A549 (cell line): ENCODE results near the gene CHORDC1. TPM values are rescaled to one million over a fixed set of nuclear protein-coding genes. Genes with fewer than 3 reads are reported as not detected.

Source experiments
- ATAC-seq, 2 experiments: fragments of 200-7000 bp in 1 of 2; fragments of >200 bp in 1 of 2; cut with Nextera tagmentation in 1 of 2; cut with Tn5 transposase in 1 of 2; 3 replicates each; pipeline versions ENCODE4 v1.8.0 to v1.9.1; 2018 to 2020; ENCODE audit warnings: mild to moderate bottlenecking in 1 of 2, moderate library complexity in 1 of 2
- CTCF ChIA-PET: fragments of 300-600 bp; sonication (Branson Sonifier 250); formaldehyde crosslinking; extraction: SDS; loops from one replicate; lab custom pipeline; 2021; ENCODE audit warnings: antibody characterized with exemption, inconsistent platforms; lab: Yijun Ruan, JAX
- POLR2A ChIA-PET: fragments of 350-600 bp; formaldehyde crosslinking; extraction: SDS; loops from one replicate; lab custom pipeline; 2021; ENCODE audit warnings: antibody characterized with exemption, inconsistent platforms; lab: Yijun Ruan, JAX
- DNase-seq, 2 experiments: peaks; one replicate each; pipeline versions ENCODE4 v3.0.0 to v3.0.0-alpha.2; 2011 to 2016; ENCODE audit warnings: low read depth in 1 of 2, low spot score in 1 of 2
- FAIRE-seq: peaks from 2 replicates; lab custom pipeline; 2011; peaks lifted over from hg19 to GRCh38; lab: Jason Lieb, UNC
- H3K27ac ChIP-seq, 2 experiments: fragments of >200 bp; sonication (Bioruptor Twin); formaldehyde crosslinking; 3 replicates each; pipeline ENCODE4 v1.5.1; 2016 to 2017
- H3K4me1 ChIP-seq: fragments of >200 bp; sonication (Bioruptor Twin); formaldehyde crosslinking; 3 replicates; pipeline ENCODE4 v1.6.1; 2016
- H3K4me2 ChIP-seq: fragments of >200 bp; sonication (Bioruptor Twin); formaldehyde crosslinking; 3 replicates; pipeline ENCODE4 v1.6.1; 2016
- H3K4me3 ChIP-seq: fragments of >200 bp; sonication (Bioruptor Twin); formaldehyde crosslinking; 3 replicates; pipeline ENCODE4 v1.5.1; 2016
- H3K9me3 ChIP-seq: fragments of >200 bp; sonication (Bioruptor Twin); formaldehyde crosslinking; 3 replicates; pipeline ENCODE4 v1.6.1; 2016
- BCL3 ChIP-seq: fragments of >200 bp; sonication (Bioruptor Twin); formaldehyde crosslinking; IDR thresholded peaks from 3 replicates; pipeline ENCODE4 v1.6.1; 2016
- BHLHE40 ChIP-seq: IDR thresholded peaks from 2 replicates; pipeline ENCODE4 v1.6.1; 2012; ENCODE audit warnings: low read depth, low read length, inconsistent platforms
- CBX2 ChIP-seq: fragments of 200-600 bp; sonication (generic); IDR thresholded peaks from 2 replicates; pipeline ENCODE4 v1.6.1; 2016; ENCODE audit warnings: low read depth, mild to moderate bottlenecking, borderline replicate concordance
- E2F6 ChIP-seq: IDR thresholded peaks from 2 replicates; pipeline ENCODE4 v1.6.1; 2012; ENCODE audit warnings: low read depth, borderline replicate concordance
- EHMT2 ChIP-seq: fragments of 200-600 bp; sonication (generic); IDR thresholded peaks from 2 replicates; pipeline ENCODE4 v1.6.1; 2016; ENCODE audit warnings: antibody characterized with exemption, low read depth, mild to moderate bottlenecking, moderate library complexity
- EP300 ChIP-seq, 2 experiments: fragments of >200 bp; sonication (Bioruptor Twin); formaldehyde crosslinking; IDR thresholded peaks; 2 replicates in 1 of 2; 3 replicates in 1 of 2; pipeline ENCODE4 v1.6.1; 2016 to 2017
- FOSL2 ChIP-seq, 2 experiments: fragments of 450-650 bp in 1 of 2; fragments of >200 bp in 1 of 2; sonication (Bioruptor Twin) in 1 of 2; formaldehyde crosslinking; IDR thresholded peaks; 2 replicates each; pipeline versions ENCODE4 v1.5.0 to v1.6.1; 2016 to 2020; ENCODE audit warnings: mild to moderate bottlenecking in 1 of 2, moderate library complexity in 1 of 2
- FOXS1 ChIP-seq: fragments of 250-450 bp; sonication (Bioruptor Pico); IDR thresholded peaks from 2 replicates; pipeline ENCODE4 v1.5.0; 2020; ENCODE audit warnings: mild to moderate bottlenecking, moderate library complexity
- HDAC2 ChIP-seq: fragments of 200-600 bp; sonication (generic); IDR thresholded peaks from 2 replicates; pipeline ENCODE4 v1.6.1; 2016
- HEYL ChIP-seq: fragments of 250-450 bp; sonication (Bioruptor Pico); IDR thresholded peaks from 2 replicates; pipeline ENCODE4 v1.8.0; 2021; ENCODE audit warnings: mild to moderate bottlenecking, moderate library complexity
- HMGXB4 ChIP-seq: fragments of 250-450 bp; sonication (Bioruptor Pico); IDR thresholded peaks from 2 replicates; pipeline ENCODE4 v1.5.0; 2021; ENCODE audit warnings: mild to moderate bottlenecking, moderate library complexity, borderline replicate concordance
- HOXA7 ChIP-seq: fragments of 250-450 bp; sonication (Bioruptor Pico); IDR thresholded peaks from 2 replicates; pipeline ENCODE4 v1.5.0; 2020; ENCODE audit warnings: mild to moderate bottlenecking, moderate library complexity
- HOXB13 ChIP-seq: fragments of 250-450 bp; sonication (Bioruptor Pico); IDR thresholded peaks from 2 replicates; pipeline ENCODE4 v1.5.0; 2020; ENCODE audit warnings: low read depth, mild to moderate bottlenecking, moderate library complexity
- JUN ChIP-seq, 2 experiments: fragments of >200 bp; sonication (Bioruptor Twin); formaldehyde crosslinking; IDR thresholded peaks; 2 replicates in 1 of 2; 3 replicates in 1 of 2; pipeline ENCODE4 v1.6.1; 2016 to 2017
- MAFK ChIP-seq: fragments of 450-650 bp; IDR thresholded peaks from 2 replicates; pipeline ENCODE4 v1.6.1; 2014; ENCODE audit not compliant: partially characterized antibody
- RCOR1 ChIP-seq: fragments of 150-350 bp; IDR thresholded peaks from 2 replicates; pipeline ENCODE4 v1.6.1; 2014; ENCODE audit warnings: antibody characterized with exemption, low read length, low read depth
- RNF2 ChIP-seq: fragments of 200-600 bp; sonication (generic); IDR thresholded peaks from 2 replicates; pipeline ENCODE4 v1.6.1; 2016; ENCODE audit warnings: low read depth, mild to moderate bottlenecking, antibody characterized with exemption, moderate library complexity, borderline replicate concordance
- TFCP2L1 ChIP-seq: fragments of 250-450 bp; sonication (Bioruptor Pico); IDR thresholded peaks from 2 replicates; pipeline ENCODE4 v1.5.0; 2021; ENCODE audit warnings: mild to moderate bottlenecking
- WGBS: methylation state at CpG from one replicate; pipeline ENCODE4 v1.1.6; 2017; ENCODE audit errors: missing lambda C conversion rate; 5-methylcytosine and 5-hydroxymethylcytosine counted together
- polyA plus RNA-seq, 4 experiments: library from polyadenylated mRNA; depleted of rRNA in 3 of 4; stranded (reverse); fragments of >200 nt; fragmentation: RNase III in 1 of 4; extraction: RNeasy Plus Mini Kit Qiagen cat#74134 plus additional on column Dnase treatment in 1 of 4; gene quantifications; 2 replicates in 3 of 4; 3 replicates in 1 of 4; pipeline ENCODE4 v1.2.3, GENCODE V29; 2011 to 2017
- TF ChIP-seq, protein P1 (sequence below): fragments of 150-350 bp; IDR thresholded peaks from 2 replicates; pipeline ENCODE4 v1.6.1; 2014; ENCODE audit warnings: low read depth, mild to moderate bottlenecking, low read length
- TF ChIP-seq, protein P2 (sequence below): IDR thresholded peaks from 2 replicates; pipeline ENCODE4 v1.6.1; 2012

Gene CHORDC1
- polyA plus RNA-seq, 2 of the 4 experiments (the other 2 are of a cell fraction): 83.8 to 163 TPM

DNA sequence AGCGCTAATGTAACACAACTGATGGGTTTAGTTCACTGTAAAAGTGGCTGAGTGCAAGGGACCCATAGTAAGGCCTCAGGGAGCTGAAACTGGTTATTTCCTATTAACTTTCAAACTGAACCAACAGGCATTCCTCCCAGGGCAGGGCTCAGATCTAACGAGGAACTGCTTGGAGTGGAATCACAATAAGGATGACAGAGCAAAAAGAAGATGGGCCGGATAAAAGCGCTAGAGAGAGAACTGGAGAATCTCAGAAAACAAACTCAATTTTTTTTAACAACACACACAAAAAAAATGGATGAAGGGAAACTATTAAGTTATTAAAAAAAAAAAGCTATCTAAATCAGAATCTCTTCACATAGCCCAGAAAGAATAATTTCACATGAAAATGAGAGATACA lies 14.2 kb upstream of the CHORDC1 start:
- Histone ChIP-seq H3K4me1 (no peaks in the 10 kb centered on the region), H3K4me2 (no peak overlapping the region), H3K9me3 (no peaks in the 10 kb centered on the region), H3K27ac (no peak overlapping the region), H3K4me3 (no peak overlapping the region)
- TF ChIP-seq MAFK: no peak
- TF ChIP-seq TFCP2L1 (CRISPR knock-in tag): no peak
- TF ChIP-seq FOXS1 (CRISPR knock-in tag): no peak
- no peak for TF ChIP-seq RNF2
- no peak for TF ChIP-seq HOXA7 (CRISPR knock-in tag)
- TF ChIP-seq HMGXB4: no peak
- TF ChIP-seq HOXB13 (CRISPR knock-in tag): no peak
- no peak for TF ChIP-seq FOSL2 (IDR thresholded peaks at IDR 0.05)
- TF ChIP-seq FOSL2 (CRISPR knock-in tag; IDR thresholded peaks at IDR 0.05): no peak
- no peak for TF ChIP-seq EHMT2
- no peak for TF ChIP-seq RCOR1
- no peak for TF ChIP-seq HDAC2
- no peak for TF ChIP-seq E2F6
- no peak for TF ChIP-seq JUN (IDR thresholded peaks at IDR 0.05)
- TF ChIP-seq EP300 (IDR thresholded peaks at IDR 0.05): no peak
- TF ChIP-seq BCL3: no peak
- no peak for TF ChIP-seq BHLHE40
- TF ChIP-seq, protein P1, sequence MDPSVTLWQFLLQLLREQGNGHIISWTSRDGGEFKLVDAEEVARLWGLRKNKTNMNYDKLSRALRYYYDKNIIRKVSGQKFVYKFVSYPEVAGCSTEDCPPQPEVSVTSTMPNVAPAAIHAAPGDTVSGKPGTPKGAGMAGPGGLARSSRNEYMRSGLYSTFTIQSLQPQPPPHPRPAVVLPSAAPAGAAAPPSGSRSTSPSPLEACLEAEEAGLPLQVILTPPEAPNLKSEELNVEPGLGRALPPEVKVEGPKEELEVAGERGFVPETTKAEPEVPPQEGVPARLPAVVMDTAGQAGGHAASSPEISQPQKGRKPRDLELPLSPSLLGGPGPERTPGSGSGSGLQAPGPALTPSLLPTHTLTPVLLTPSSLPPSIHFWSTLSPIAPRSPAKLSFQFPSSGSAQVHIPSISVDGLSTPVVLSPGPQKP: no peak
- TF ChIP-seq CBX2: no peak
- TF ChIP-seq, protein P2, sequence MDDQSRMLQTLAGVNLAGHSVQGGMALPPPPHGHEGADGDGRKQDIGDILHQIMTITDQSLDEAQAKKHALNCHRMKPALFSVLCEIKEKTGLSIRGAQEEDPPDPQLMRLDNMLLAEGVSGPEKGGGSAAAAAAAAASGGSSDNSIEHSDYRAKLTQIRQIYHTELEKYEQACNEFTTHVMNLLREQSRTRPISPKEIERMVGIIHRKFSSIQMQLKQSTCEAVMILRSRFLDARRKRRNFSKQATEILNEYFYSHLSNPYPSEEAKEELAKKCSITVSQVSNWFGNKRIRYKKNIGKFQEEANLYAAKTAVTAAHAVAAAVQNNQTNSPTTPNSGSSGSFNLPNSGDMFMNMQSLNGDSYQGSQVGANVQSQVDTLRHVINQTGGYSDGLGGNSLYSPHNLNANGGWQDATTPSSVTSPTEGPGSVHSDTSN: no peak
- no peak for ATAC-seq
- ChIA-PET CTCF (no interaction called here), POLR2A (no interaction called here)
- no peak for FAIRE-seq
- WGBS: 80% methylated on average over 4 of the region's 4 CpGs
- no peak for DNase-seq

DNA sequence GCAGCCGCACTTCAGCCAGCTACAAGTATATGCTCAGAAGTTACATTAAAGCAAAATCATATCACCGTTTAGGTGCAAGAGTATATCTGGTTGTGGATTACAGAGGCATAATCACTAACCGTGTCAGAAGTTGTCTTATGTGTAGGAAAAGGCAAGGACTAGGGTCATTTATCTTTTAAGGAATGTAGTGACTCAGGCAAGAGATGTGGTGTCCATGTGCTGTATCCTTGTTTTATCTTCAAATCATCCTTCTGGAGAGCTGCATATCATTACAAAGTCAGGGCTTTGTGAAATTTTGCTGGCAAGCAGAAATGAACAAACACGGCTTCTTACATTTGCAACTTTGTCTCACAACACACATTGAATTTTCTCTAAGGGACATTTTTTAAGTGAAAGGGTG lies 12.7 kb upstream of the CHORDC1 start:
- Histone ChIP-seq H3K4me2 (no peak overlapping the region), H3K27ac (no peak overlapping the region), H3K9me3 (no peaks in the 10 kb centered on the region), H3K4me1 (no peaks in the 10 kb centered on the region), H3K4me3 (no peak overlapping the region)
- TF ChIP-seq HEYL: no peak
- DNase-seq (no peak), ATAC-seq (no peak), FAIRE-seq (no peak)
- POLR2A ChIA-PET: no interaction called here
- CTCF ChIA-PET: interaction anchor here (1.1 kb wide), 1 partner anchor 31 kb away, joined by 3 read pairs; no protein-coding TSS in a partner anchor
- 71% methylated on average over 4 of the region's 4 CpGs for WGBS
